Measurements from ENCODE around the gene SIAE. TPM values are rescaled to one million over a fixed set of nuclear protein-coding genes. Genes with fewer than 3 reads are reported as not detected.

SIAE gene
- total and polyA plus RNA-seq, 2 donors, result 7.8 to 11.6 TPM

DNA sequence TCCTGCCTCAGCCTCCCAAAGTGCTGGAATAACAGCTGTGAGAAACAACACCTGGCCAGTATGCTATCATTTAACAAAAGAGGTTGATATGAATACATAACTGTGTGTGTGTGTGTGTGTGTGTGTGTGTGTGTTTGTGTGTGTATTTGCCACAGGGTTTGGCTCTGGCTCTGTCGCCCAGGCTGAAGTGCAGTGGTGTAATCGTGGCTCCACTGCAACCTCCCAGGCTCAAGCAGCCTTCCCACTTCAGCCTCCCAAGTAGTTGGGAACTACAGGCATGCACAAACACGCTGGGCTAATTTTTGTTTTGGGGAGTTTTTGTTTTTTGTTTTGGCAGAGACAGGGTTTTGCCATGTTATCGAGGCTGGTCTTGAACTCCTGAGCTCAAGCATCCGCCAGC is 4.9 kb upstream of the SIAE start:
- Histone ChIP-seq H3K4me3 (ENCODE audit: low read depth, low read length) (no peak overlapping the region), H3K27ac (ENCODE audit: low read depth) (no peak overlapping the region), H3K4me1 (ENCODE audit: insufficient read depth) (no peaks in the 10 kb centered on the region), H3K36me3 (ENCODE audit: insufficient read depth) (no peaks in the 10 kb centered on the region)
- 82% methylated on average over 5 of the region's 5 CpGs for WGBS
- no peak for DNase-seq (ENCODE audit: extremely low spot score)

DNA sequence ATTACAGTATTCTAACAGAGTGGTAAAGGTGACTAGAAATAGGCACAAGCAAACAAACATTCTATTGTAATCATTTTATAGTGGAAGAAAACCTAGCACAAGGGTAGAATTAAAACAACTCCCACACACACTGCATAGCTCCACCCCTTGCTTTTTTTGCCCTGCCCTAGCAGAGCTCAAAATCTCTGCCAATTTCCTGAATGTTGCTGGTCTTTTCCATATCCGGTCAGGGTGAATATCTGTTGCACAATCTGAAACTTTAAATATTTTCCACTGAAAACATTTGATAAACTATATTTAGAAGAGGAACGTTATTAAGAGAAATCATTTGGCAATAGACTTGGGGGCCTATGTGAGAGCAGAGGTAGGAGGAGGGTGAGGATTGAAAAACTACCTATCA is 2.8 kb upstream of the SIAE start:
- Histone ChIP-seq H3K27ac (ENCODE audit: low read depth) (peak overlapping the region; percentile 23), H3K4me3 (ENCODE audit: low read depth, low read length) (no peak overlapping the region)

DNA sequence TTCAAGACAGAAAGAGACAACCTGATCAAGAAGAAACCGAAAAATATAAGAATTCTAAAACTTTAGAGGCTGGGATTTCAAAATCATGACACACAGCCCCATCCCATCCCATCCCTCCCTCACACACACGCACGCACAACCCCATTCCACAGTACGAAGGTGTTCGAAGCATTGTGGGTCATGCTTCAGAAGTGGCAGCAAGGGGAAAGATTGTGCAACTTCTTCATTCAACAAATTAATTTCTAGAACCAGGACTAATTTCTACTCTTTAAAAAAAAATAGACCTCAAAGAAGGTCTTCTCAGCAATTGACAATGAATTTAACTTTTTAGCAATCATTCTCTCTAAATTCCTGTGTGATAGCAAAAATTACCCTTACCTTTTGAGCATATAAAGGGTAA is 1.0 kb upstream of the SIAE start:
- H3K36me3 ChIP-seq (ENCODE audit: insufficient read depth), result no peaks in the 10 kb centered on the region
- no peak for DNase-seq (ENCODE audit: extremely low spot score)
- H3K27ac ChIP-seq (ENCODE audit: low read depth), result no peak overlapping the region
- 87% methylated on average over 5 of the region's 5 CpGs for WGBS
- no peaks in the 10 kb centered on the region for H3K4me1 ChIP-seq (ENCODE audit: insufficient read depth)
- no peak overlapping the region for H3K4me3 ChIP-seq (ENCODE audit: low read depth, low read length)

More for the DNA sequence above, 2.8 kb upstream of the SIAE start:
- H3K36me3 ChIP-seq (ENCODE audit: insufficient read depth), result no peaks in the 10 kb centered on the region
- H3K4me1 ChIP-seq (ENCODE audit: insufficient read depth), result no peaks in the 10 kb centered on the region
- DNase-seq (ENCODE audit: extremely low spot score), result no peak
- WGBS, result 26% methylated on average over 2 of the region's 2 CpGs

DNA sequence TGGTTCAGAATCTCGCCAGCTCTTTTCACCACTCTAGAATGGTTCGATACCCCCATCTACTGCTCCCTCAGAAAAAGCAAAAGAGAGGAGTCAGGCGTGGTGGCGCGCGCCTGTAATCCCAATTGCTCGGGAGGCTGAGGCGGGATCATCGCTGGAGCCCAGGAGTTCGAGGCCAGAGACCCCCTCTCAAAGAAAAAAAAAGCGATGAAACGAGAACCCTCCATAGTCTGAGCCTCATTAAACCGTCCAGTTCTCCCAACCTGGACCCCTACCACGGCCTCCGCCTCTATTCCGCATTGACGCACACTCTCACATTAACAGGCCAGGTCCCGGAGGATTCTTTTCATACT is 604 bp upstream of the SIAE start:
- H3K4me1 ChIP-seq (ENCODE audit: insufficient read depth), result no peaks in the 10 kb centered on the region
- peak overlapping the region; percentile 64 for H3K27ac ChIP-seq (ENCODE audit: low read depth)
- peak overlapping the region; percentile 78 for H3K4me3 ChIP-seq (ENCODE audit: low read depth, low read length)
- 22% methylated on average over 18 of the region's 18 CpGs for WGBS
- DNase-seq (ENCODE audit: extremely low spot score), result no peak
- H3K36me3 ChIP-seq (ENCODE audit: insufficient read depth), result no peaks in the 10 kb centered on the region

DNA sequence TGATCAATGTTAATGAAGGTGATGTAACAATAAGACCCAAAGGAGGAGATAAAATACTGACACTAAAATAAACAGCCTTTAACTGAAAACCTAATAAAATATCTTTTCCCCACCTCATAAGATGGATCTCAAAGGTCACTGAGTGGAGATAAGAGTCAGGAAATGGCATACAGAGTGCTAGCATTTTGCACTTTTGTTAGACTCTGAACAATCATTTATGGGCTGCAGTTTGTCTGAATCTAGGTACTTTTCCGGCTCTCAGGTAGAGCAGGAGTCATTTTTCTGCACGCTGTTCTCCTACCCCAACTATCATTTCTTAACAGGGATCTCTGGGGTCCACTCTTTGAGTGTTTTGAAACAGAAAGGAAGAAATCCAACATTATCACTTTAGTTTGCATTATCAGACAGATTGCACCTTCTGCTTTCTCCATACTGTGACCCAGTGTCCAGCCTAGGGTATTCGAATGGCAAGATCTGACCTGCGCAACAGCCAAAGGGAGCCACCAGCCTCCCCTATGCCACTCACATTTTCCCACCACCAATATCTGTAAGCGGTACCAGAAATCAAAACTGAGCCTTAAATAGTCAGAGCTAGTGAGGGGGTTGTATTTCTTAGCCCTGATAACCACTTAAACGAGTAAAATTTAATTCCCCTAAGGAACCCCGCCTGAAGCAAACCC is 863 bp downstream of the SIAE start:
- DNase-seq (ENCODE audit: extremely low spot score), result no peak
- WGBS, result 55% methylated on average over 7 of the region's 7 CpGs
- Histone ChIP-seq H3K4me1 (ENCODE audit: insufficient read depth) (no peaks in the 10 kb centered on the region), H3K36me3 (ENCODE audit: insufficient read depth) (no peaks in the 10 kb centered on the region), H3K27ac (ENCODE audit: low read depth) (peak overlapping the region; percentile 51), H3K4me3 (ENCODE audit: low read depth, low read length) (peak overlapping the region; percentile 78)

DNA sequence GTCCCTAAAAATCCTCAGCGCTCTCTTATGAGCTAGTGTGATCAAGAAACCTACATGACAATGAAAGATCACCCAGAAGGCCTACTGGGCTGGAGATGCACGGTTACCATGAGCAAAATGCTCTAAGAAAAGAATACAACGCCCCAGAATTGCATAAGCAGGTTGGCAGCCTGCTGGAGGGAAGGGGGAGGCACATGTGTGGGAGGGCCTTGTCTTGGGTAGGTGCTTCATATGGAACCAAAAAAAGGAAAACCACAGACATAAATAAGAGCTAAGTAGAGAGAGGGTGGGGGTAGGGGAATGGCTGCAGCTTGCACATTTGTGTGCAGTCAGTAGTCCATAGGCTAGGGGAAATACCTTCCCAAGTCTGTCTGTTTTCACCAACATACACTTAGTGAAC is 2.8 kb downstream of the SIAE start:
- Histone ChIP-seq H3K27ac (ENCODE audit: low read depth) (no peak overlapping the region), H3K4me3 (ENCODE audit: low read depth, low read length) (no peak overlapping the region), H3K36me3 (ENCODE audit: insufficient read depth) (no peaks in the 10 kb centered on the region), H3K4me1 (ENCODE audit: insufficient read depth) (no peaks in the 10 kb centered on the region)
- no peak for DNase-seq (ENCODE audit: extremely low spot score)
- WGBS, result 47% methylated on average over 3 of the region's 3 CpGs

DNA sequence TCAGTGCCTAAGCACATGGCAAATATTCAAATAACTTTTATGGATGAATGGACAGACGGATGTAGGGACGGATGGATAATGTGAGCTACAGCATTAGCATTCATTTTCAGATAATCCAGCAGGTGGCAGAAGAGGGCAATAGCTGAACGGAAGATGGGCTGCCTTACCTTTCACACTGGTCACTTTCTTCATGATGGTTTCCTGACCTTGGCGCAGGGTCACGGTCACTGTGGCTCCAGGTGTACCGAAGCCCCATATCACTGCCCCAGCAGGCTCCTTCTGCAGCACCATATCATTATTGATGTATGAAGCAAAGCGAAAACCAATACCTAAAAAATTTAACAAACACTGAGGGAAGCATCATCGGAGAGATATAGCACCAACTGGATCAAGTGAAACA is 4.3 kb downstream of the SIAE start:
- no peak overlapping the region for H3K27ac ChIP-seq (ENCODE audit: low read depth)
- no peaks in the 10 kb centered on the region for H3K4me1 ChIP-seq (ENCODE audit: insufficient read depth)
- DNase-seq (ENCODE audit: extremely low spot score), result no peak
- H3K4me3 ChIP-seq (ENCODE audit: low read depth, low read length), result no peak overlapping the region
- no peaks in the 10 kb centered on the region for H3K36me3 ChIP-seq (ENCODE audit: insufficient read depth)
- whole genome bisulfite sequencing, result 19% methylated on average over 8 of the region's 8 CpGs

DNA sequence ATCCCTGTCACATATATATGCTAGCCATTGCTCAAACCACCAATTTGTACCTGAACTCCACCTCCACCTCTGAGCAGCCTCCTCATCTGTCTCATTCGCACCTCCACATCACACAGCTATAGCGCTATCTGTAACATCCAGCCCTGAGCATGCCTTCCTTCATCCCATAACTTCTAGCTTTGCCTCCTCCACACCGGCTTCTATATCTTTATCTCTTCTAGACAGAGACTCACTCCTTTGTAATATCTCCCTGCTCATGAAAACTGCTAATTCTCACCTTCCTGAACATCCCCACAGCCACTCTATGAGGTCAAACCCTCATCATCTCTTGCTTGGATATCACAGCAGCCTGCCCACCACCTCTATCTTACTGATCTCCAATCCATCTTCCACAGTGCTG is 5.9 kb downstream of the SIAE start:
- Histone ChIP-seq H3K4me1 (ENCODE audit: insufficient read depth) (no peaks in the 10 kb centered on the region), H3K4me3 (ENCODE audit: low read depth, low read length) (no peak overlapping the region), H3K36me3 (ENCODE audit: insufficient read depth) (no peaks in the 10 kb centered on the region), H3K27ac (ENCODE audit: low read depth) (no peak overlapping the region)
- DNase-seq (ENCODE audit: extremely low spot score), result no peak
- 98% methylated on average over 3 of the region's 3 CpGs for WGBS

DNA sequence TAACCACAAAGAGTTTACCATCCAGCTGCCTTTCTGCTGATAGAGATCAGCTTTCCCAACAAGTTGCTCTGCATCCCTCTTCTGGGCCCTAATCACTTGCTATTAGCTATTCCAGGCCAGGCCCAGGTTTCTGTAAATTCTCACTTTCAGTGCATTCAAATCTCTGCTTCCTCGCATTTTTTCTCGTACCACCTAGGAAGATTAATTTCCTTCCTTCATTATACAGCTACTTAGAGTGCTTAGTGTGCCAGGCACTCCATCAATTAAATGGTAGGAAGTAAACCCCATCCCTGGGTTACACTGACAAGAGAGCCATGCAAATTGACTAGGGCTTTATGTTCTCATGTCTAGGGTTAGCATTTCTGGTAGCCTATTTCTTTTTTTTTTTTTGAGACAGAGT is 9.7 kb downstream of the SIAE start:
- H3K4me1 ChIP-seq (ENCODE audit: insufficient read depth), result no peaks in the 10 kb centered on the region
- 89% methylated on average over 2 of the region's 2 CpGs for WGBS
- no peaks in the 10 kb centered on the region for H3K36me3 ChIP-seq (ENCODE audit: insufficient read depth)
- H3K27ac ChIP-seq (ENCODE audit: low read depth), result no peak overlapping the region
- no peak overlapping the region for H3K4me3 ChIP-seq (ENCODE audit: low read depth, low read length)
- no peak for DNase-seq (ENCODE audit: extremely low spot score)

DNA sequence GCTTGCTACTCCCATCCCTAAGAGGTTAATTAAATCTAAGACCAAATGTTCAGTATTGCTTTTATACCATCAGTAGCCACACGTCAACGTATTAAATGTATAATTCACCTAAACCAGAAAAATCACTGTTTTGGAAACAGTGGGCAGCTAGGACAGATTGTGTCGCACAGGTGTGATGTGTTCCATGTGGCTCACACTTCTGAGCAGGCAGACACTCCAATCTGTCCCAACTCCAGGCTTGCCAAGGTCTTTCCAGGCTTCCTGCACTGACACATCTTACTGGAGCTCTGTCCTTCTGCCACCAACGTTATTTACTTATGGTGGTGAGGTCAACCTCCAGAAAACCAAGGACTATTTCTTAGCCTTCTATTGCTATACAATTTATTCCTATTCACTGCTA is 11.4 kb downstream of the SIAE start:
- Histone ChIP-seq H3K4me3 (ENCODE audit: low read depth, low read length) (no peak overlapping the region), H3K36me3 (ENCODE audit: insufficient read depth) (no peaks in the 10 kb centered on the region), H3K27ac (ENCODE audit: low read depth) (no peak overlapping the region), H3K4me1 (ENCODE audit: insufficient read depth) (no peaks in the 10 kb centered on the region)
- 85% methylated on average over 4 of the region's 4 CpGs for WGBS
- no peak for DNase-seq (ENCODE audit: extremely low spot score)

DNA sequence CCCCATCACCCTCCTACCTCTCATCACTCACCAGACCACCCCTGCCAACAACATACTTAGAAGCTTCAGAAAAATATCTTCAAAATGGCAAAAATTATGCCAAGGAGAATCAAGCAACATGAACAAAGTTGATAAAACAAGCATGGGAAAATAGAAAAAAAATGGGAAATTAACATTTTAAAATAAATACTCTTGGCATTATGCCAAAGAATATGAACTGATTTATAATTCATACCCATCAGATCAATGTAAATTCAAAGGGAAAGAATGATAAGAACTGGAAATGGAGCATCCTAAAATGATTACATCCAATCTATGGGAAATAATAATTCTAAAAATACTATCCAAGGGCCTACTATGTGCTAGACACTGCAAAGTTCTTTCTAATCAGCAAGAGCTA is 12.0 kb downstream of the SIAE start:
- H3K4me3 ChIP-seq (ENCODE audit: low read depth, low read length), result no peak overlapping the region
- H3K36me3 ChIP-seq (ENCODE audit: insufficient read depth), result no peaks in the 10 kb centered on the region
- no peaks in the 10 kb centered on the region for H3K4me1 ChIP-seq (ENCODE audit: insufficient read depth)
- H3K27ac ChIP-seq (ENCODE audit: low read depth), result no peak overlapping the region
- no peak for DNase-seq (ENCODE audit: extremely low spot score)

DNA sequence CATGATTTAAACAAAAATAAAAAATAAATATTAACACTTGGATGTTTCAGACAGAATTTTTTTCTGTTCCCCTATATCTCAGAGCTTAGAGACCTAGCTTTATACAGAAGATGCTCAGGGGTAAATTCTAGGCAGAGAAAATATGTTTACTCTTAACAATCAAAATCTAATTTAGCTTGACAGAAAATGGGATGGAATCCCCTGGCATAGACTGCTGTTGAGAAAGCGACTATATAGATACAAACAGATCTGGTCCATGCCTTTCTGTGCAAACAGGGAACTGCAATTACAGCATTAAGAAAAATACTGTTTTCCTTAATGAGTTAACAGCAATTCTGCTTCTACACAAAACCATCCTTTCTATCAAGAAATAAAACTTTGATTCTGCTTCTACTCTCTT is 14.6 kb downstream of the SIAE start:
- 92% methylated on average over 1 of the region's 1 CpG for WGBS
- Histone ChIP-seq H3K36me3 (ENCODE audit: insufficient read depth) (no peaks in the 10 kb centered on the region), H3K4me3 (ENCODE audit: low read depth, low read length) (no peak overlapping the region), H3K27ac (ENCODE audit: low read depth) (no peak overlapping the region), H3K4me1 (ENCODE audit: insufficient read depth) (no peaks in the 10 kb centered on the region)
- DNase-seq (ENCODE audit: extremely low spot score), result no peak

DNA sequence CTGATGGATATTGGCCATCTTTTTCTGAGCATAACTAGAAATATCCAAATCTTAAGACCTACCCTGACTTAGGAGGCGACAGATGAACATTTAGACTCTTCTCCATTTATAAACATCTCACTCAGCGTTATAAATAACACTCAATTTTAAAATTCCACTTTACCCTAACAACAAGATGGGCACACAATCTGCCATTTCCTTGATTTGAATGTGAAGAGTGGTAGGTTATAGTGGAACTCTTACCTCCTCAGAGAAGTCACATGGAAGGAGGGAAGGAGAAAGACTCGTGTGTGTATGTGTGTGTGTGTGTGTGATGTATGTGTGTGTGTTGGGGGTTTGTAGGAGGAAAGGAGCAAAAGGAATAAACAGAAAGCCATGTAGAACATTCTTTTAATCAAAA is 15.0 kb downstream of the SIAE start:
- H3K4me3 ChIP-seq (ENCODE audit: low read depth, low read length), result no peak overlapping the region
- H3K36me3 ChIP-seq (ENCODE audit: insufficient read depth), result no peaks in the 10 kb centered on the region
- WGBS, result 77% methylated on average over 3 of the region's 3 CpGs
- no peaks in the 10 kb centered on the region for H3K4me1 ChIP-seq (ENCODE audit: insufficient read depth)
- H3K27ac ChIP-seq (ENCODE audit: low read depth), result no peak overlapping the region
- no peak for DNase-seq (ENCODE audit: extremely low spot score)

DNA sequence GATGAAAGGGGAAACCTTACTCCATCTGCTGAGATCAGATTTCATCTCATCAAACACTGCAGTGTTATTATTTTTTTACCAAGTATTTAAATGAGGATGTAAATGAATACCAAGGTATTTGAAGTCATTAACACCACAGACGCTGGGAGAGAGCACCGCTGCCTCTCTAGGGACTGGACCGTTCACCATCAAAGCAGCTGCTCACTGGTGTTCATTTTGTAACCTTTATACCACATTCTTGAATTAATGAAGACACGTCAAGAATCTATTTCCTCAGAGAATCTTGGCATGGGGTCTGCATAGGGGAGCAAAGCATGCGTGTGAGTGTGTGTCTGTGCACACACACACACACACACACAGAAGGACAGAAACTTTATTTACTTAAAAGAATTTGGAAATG is 15.6 kb downstream of the SIAE start:
- DNase-seq (ENCODE audit: extremely low spot score), result no peak
- Histone ChIP-seq H3K36me3 (ENCODE audit: insufficient read depth) (no peaks in the 10 kb centered on the region), H3K4me3 (ENCODE audit: low read depth, low read length) (no peak overlapping the region), H3K4me1 (ENCODE audit: insufficient read depth) (no peaks in the 10 kb centered on the region), H3K27ac (ENCODE audit: low read depth) (no peak overlapping the region)
- WGBS, result 73% methylated on average over 5 of the region's 5 CpGs
